Hepatocyte (in vitro differentiated cells): ENCODE measurements around the gene NUDT14.

Experiments
- CTCF ChIP-seq: fragments of 200-600 bp; sonication (generic); IDR thresholded peaks from 2 replicates; pipeline ENCODE4 v1.5.1; 2016; ENCODE audit warnings: antibody characterized with exemption, mild to moderate bottlenecking; ENCODE audit not compliant: poor library complexity
- EZH2 ChIP-seq: fragments of 200-600 bp; sonication (generic); IDR thresholded peaks from 2 replicates; pipeline ENCODE4 v1.6.1; 2016; ENCODE audit warnings: antibody characterized with exemption, mild to moderate bottlenecking, borderline replicate concordance
- EZH2phosphoT487 ChIP-seq: fragments of 200-600 bp; sonication (generic); IDR thresholded peaks from one replicate; pipeline ENCODE4 v1.6.1; 2018; ENCODE audit warnings: antibody characterized with exemption, mild to moderate bottlenecking, low read depth, moderate library complexity; ENCODE audit not compliant: unreplicated experiment, severe bottlenecking

- no peak for TF ChIP-seq CTCF
- no peak for TF ChIP-seq EZH2phosphoT487
- TF ChIP-seq EZH2: no peak
Measured at GRCh38 chr14:105148604-105149145, 32.4 kb downstream of the NUDT14 start.
